Measurements from ENCODE around the gene BLVRB. TPM values are rescaled to one million over a fixed set of nuclear protein-coding genes. Genes with fewer than 3 reads are reported as not detected.
A peak's percentile ranks its signal among the peaks of the same experiment; 100 is the strongest.

BLVRB gene
- total and polyA plus RNA-seq, 10 of the 15 experiments (the other 5 are each of a cell fraction or from before 2014, with no cell fraction given) = 6.3 to 53.3 (median 27.8) TPM

- Histone ChIP-seq H3K36me3 (ENCODE audit: control insufficient read depth in 2 of 2, insufficient read depth in 2 of 2, low read length in 1 of 2) (peaks cover 0 to 6% of the 10 kb centered on the region in 2 experiments; a peak in 2 of 4 replicates), H3K9me3 (replicated peaks; ENCODE audit: control insufficient read depth, insufficient read depth, low read length) (no peaks in the 10 kb centered on the region), H2AFZ (ENCODE audit: control insufficient read depth, low read depth, low read length) (peak overlapping the region; percentile 93), H3K27me3 (replicated peaks in 1 of 2; ENCODE audit: control insufficient read depth in 2 of 2, insufficient read depth in 2 of 2, low read length in 1 of 2) (no peaks in the 10 kb centered on the region), H3K27ac (ENCODE audit: control insufficient read depth, insufficient read depth) (peak overlapping the region; percentile 95), H3K4me2 (ENCODE audit: control insufficient read depth, insufficient read depth) (peak overlapping the region; percentile 83), H3K4me1 (ENCODE audit: control insufficient read depth, insufficient read depth, low read length) (peaks cover 22% of the 10 kb centered on the region), H3K4me3 (peak overlapping the region; percentile 75; the same call in 1 of the 2 replicates), H3K9ac (ENCODE audit: control insufficient read depth, insufficient read depth, low read length) (peak overlapping the region; percentile 77; the same call in 1 of the 2 replicates), H4K20me1 (ENCODE audit: control insufficient read depth, insufficient read depth) (no peaks in the 10 kb centered on the region), H3K79me2 (ENCODE audit: control insufficient read depth, insufficient read depth, low read length) (peaks cover 27% of the 10 kb centered on the region)
- in situ Hi-C loops (cut with MboI) (no loop called here), intact Hi-C loops (cut with micrococcal nuclease; ENCODE audit: unreplicated experiment) (no loop called here)
- no peak for ATAC-seq
- no peak for FAIRE-seq
- SMC1A ChIA-PET (ENCODE audit: uncharacterized antibody, unreplicated experiment) = interaction anchor here (0.7 to 2.3 kb wide), 17 partner anchors 9 to 280 kb away, joined by 3 to 35 read pairs (median 4); partner anchors contain the start of genes BLVRB, PLD3 and SERTAD3
- WGBS (ENCODE audit: insufficient coverage, insufficient replicate concordance, low lambda C conversion rate, missing lambda C conversion rate) = 58% methylated on average over 13 of the region's 14 CpGs
- CTCF ChIA-PET = interaction anchor here (0.6 to 7.1 kb wide), 21 partner anchors 10 to 281 kb away, joined by 3 to 67 read pairs (median 6); partner anchors contain the start of genes BLVRB, C19orf47, PLD3 and SERTAD3
- POLR2A ChIA-PET = interaction anchor here (0.5 to 5.5 kb wide), 22 partner anchors 10 to 451 kb away, joined by 3 to 55 read pairs (median 4); partner anchors contain the start of genes AKT2, BLVRB, C19orf47 and EGLN2
- TF ChIP-seq, protein P1, sequence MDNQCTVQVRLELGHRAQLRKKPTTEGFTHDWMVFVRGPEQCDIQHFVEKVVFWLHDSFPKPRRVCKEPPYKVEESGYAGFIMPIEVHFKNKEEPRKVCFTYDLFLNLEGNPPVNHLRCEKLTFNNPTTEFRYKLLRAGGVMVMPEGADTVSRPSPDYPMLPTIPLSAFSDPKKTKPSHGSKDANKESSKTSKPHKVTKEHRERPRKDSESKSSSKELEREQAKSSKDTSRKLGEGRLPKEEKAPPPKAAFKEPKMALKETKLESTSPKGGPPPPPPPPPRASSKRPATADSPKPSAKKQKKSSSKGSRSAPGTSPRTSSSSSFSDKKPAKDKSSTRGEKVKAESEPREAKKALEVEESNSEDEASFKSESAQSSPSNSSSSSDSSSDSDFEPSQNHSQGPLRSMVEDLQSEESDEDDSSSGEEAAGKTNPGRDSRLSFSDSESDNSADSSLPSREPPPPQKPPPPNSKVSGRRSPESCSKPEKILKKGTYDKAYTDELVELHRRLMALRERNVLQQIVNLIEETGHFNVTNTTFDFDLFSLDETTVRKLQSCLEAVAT (IDR thresholded peaks at IDR 0.05) = peak; percentile 96
- TF ChIP-seq EGR1 (IDR thresholded peaks at IDR 0.05; ENCODE audit: borderline replicate concordance in 1 of 2, low read depth in 2 of 2, low read length in 2 of 2) = no peak
- BruUV-seq (replicated peaks) = no TSS peak
- no peak for DNase-seq (ENCODE audit: low read depth, low spot score)
- RAD21 ChIA-PET (ENCODE audit: unreplicated experiment) = interaction anchor here (0.6 to 2.7 kb wide), 15 partner anchors 9 to 150 kb away, joined by 3 to 35 read pairs (median 5); partner anchors contain the start of genes BLVRB, PLD3 and SERTAD3
These were observed 45.1 kb downstream of the BLVRB start for GRCh38 chr19:40420451-40420765.

GRCh38 chr19:40419780-40420179 lies 45.8 kb downstream of the BLVRB start:
- Histone ChIP-seq H3K79me2 (ENCODE audit: control insufficient read depth, insufficient read depth, low read length) (peaks cover 22% of the 10 kb centered on the region), H3K27ac (ENCODE audit: control insufficient read depth, insufficient read depth) (no peak overlapping the region), H3K4me2 (ENCODE audit: control insufficient read depth, insufficient read depth) (no peak overlapping the region), H4K20me1 (ENCODE audit: control insufficient read depth, insufficient read depth) (no peaks in the 10 kb centered on the region), H3K9me3 (replicated peaks; ENCODE audit: control insufficient read depth, insufficient read depth, low read length) (no peaks in the 10 kb centered on the region), H3K27me3 (replicated peaks in 1 of 2; ENCODE audit: control insufficient read depth in 2 of 2, insufficient read depth in 2 of 2, low read length in 1 of 2) (no peaks in the 10 kb centered on the region), H3K4me3 (no peak overlapping the region), H3K9ac (ENCODE audit: control insufficient read depth, insufficient read depth, low read length) (no peak overlapping the region), H2AFZ (ENCODE audit: control insufficient read depth, low read depth, low read length) (no peak overlapping the region), H3K4me1 (ENCODE audit: control insufficient read depth, insufficient read depth, low read length) (peaks cover 22% of the 10 kb centered on the region), H3K36me3 (ENCODE audit: control insufficient read depth in 2 of 2, insufficient read depth in 2 of 2, low read length in 1 of 2) (peaks cover 0 to 6% of the 10 kb centered on the region in 2 experiments; a peak in 2 of 4 replicates)
- TF ChIP-seq E4F1 (IDR thresholded peaks at IDR 0.05; ENCODE audit: borderline replicate concordance, partially characterized antibody) = no peak
- 88% methylated on average over 5 of the region's 5 CpGs for WGBS (ENCODE audit: insufficient coverage, insufficient replicate concordance, low lambda C conversion rate, missing lambda C conversion rate)
- POLR2A ChIA-PET = interaction anchor here (0.6 to 5.5 kb wide), 10 partner anchors 9 to 24 kb away, joined by 3 to 55 read pairs (median 8); partner anchors contain the start of gene SERTAD3
- no peak for FAIRE-seq
- no TSS peak for BruUV-seq (replicated peaks)
- CTCF ChIA-PET = interaction anchor here (1.2 to 7.1 kb wide), 13 partner anchors 9 to 184 kb away, joined by 3 to 67 read pairs (median 8); partner anchors contain the start of genes BLVRB, C19orf47, PLD3 and SERTAD3
- RAD21 ChIA-PET (ENCODE audit: unreplicated experiment) = interaction anchor here (0.6 to 2.7 kb wide), 7 partner anchors 8 to 115 kb away, joined by 5 to 35 read pairs (median 15); partner anchors contain the start of genes BLVRB and SERTAD3
- intact Hi-C loops (cut with micrococcal nuclease; ENCODE audit: unreplicated experiment) = loop anchor here (5.0 kb wide), 1 partner anchor 62 kb away; no protein-coding TSS in a partner anchor
- ATAC-seq = no peak
- no peak for DNase-seq (ENCODE audit: low read depth, low spot score)
- SMC1A ChIA-PET (ENCODE audit: uncharacterized antibody, unreplicated experiment) = interaction anchor here (0.7 to 2.3 kb wide), 12 partner anchors 8 to 114 kb away, joined by 3 to 35 read pairs (median 6); partner anchors contain the start of genes BLVRB and SERTAD3
- in situ Hi-C loops (cut with MboI) = no loop called here

Measured in GM12878 (cell line).